Measurements from ENCODE around the gene CRIP1.

CRIP1 gene, protein sequence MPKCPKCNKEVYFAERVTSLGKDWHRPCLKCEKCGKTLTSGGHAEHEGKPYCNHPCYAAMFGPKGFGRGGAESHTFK

DNA sequence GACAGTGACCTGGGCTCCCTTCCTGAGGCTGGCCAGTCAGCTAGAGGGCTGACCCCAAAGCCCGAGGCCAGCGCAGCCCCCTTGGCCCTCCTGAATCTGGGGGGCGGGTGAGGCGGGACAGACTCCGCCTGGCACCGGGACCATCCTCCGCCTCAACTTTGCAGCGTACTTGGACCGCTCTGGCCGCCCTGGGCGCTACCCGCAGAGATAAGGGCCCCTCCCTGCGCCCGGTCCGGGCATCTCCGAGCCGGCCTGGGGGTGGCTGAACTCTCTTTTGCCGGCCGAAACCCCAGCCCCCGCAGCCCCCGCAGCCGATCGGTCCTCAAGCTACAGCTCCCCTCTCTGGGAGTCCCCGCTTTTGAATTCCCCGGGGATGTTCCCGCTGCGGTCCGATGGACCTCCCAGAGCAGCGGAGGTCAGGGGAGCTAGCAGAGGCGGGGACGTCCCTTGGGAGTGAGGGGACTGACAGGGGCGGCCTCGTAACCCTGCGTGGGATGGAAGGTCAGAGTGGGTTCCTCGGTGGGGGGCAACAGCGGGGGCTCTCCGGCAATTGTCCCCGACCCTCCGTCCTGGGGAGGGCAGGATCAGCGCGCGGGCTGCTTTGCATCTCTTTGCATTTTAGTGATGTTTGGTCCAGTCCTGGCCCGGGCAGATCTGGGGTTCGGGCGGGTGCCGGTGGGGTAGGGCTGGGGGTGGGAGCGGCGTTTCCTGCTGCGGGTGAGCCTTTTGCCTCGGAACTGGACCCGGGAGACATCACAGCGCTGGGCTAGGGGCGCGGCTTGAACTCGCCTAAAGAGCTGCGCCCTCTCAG is at the start of gene CRIP1:
CRIP1 (plus strand) TSS at position 724 of the 811 bp plus-strand sequence. CDS start 374 bp downstream, outside the sequence.
- peak; percentile 52 for DNase-seq

DNA sequence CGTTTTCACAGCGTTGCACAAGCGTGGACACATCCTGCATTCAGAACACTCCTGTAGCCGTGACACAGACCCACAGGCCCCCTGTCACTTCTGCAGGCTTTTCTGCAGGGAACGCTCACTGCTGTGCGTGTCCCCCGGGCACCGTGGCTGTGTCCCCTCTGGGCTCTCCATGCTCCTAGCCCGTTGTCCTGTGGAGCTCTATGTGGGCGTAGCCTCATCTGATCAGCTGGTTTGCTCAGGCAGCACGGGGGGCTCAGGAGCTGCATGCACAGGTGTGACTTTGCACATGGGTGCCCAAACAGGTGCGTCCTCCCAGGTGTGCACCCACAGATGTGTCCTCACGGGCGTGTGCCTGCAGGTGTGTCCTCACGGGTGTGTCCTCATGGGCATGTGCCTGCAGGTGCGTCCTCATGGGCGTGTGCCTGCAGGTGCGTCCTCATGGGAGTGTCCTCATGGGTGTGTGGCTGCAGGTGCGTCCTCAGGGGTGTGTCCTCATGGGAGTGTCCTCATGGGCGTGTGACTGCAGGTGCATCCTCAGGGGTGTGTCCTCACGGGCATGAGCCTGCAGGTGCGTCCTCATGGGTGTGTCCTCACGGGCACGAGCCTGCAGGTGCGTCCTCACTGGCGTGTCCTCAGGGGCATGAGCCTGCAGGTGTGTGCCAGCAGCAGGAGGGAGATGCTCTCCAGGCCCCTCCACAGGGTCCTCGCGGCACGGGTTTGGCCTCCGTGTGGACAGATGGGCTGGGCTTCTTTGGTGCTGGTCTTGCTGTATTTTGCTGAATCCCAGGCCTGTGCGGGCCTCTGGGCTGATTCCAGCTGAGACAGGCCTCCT is 49.6 kb upstream of the CRIP1 start:
- no peak for DNase-seq

DNA sequence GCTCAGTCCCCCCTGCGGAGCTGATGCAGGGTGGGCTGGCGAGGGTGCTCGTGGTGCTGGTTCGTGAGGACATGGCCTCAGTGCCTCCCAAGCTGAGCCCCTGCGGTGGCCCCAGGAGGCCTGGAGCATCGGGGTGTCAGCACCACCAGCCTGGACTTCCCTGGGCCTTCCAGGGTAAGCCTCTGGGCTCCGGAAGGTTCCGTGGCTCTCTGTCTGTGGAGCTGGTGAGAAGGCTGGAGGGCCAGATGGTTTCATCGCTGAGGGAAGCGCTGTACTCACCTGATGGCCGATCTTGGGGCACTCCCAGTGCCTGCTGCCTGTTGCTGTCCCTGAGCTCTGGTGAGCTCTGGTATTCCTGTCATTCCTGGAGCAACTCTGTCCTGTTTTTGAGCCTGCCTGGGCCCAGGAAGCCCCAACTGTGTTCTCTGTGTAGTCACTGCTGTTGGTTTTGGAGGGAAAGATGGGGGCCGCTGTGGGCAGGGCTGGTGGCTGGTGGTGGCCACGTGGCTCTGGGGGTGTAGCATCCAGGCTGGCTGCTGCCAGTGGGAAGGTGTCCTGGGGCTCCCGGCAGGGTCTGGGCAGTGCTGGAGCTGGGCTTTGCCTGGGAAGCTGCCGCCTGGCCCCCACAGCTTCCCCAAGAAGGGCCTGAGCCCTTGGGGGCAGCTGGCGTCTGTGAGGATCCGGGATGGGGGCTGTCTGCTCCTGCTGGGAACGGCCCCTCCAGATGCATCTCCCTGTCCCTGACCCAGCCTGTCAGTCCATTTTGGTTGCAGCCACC is 48.8 kb upstream of the CRIP1 start:
- DNase-seq: no peak

DNA sequence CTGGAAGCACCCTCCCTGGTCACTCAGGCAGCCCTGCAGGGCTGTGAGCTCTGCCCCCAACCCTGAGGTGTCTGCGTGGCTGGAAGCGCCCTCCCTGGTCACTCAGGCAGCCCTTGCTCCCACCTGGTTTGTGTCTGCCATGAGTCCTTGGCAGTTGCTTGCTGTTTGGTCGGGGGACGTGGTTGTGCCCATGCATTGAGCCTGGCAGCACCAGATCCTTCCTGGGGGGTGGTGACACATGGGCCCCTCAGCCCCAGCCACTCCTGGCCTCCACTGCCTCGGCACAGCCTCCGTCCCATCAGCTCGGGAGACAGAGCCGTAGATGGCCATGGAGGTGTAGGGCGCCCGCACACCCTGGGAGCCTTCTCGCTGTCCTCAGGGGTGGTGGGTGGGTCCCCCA is 47.5 kb upstream of the CRIP1 start:
- no peak for DNase-seq

DNA sequence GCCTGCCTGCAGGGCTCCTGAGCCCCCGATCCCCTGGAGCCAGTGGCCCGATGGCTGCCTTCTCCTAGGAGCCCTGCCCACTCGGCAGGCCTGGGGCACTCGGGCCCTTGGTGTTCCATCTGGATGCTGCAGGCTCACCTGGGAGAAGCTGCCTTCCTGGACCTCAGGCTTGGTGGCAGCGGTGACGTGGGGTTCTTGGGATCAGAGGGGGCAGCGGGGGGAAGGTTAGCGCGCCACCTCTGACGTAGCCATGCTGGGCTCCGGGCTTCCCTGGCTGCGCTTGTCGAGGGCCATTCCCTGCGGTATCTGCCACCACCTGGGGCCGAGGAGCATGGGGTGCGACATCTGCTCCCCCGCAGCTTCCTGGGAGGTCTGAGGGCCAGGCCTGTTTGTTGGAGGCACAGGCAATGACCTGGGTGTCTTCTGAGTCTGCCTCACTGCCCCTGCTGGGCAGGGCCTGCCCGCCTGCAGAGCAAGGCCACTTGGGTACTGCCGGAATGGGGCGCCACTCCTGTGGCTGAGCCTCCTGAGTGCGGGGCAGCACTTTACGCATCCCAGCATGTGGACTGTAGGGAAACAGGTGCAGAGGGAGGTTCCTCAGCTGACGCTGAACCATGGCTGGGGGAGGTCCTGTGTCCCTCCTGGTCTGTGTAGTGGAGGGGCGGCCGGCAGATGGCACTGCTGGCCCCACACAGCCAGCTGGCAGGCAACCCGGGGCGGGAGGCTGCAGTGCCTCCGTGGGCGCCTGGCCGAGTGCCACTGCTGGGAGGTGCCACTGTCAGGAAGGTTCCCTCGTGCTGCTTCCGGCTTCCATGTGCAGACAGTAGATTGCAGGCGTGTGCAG is 46.8 kb upstream of the CRIP1 start:
- no peak for DNase-seq

DNA sequence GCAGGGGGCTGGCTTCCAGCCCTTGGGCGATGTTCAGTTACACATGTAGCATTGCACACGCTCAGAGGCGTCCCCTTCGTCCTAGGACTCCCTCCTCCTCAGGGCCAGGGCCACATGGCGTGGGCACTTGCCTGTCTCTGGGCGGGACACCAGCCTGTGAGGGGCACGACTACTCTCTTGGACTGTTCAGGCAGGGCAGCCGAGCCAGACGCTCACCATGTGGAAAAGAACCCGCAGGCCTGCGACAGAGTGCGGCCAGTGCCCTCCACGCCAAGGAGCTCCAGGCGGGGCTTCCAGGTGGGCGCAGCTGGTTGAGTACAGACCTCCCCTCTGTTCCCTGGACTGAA is 46.2 kb upstream of the CRIP1 start:
- no peak for DNase-seq

DNA sequence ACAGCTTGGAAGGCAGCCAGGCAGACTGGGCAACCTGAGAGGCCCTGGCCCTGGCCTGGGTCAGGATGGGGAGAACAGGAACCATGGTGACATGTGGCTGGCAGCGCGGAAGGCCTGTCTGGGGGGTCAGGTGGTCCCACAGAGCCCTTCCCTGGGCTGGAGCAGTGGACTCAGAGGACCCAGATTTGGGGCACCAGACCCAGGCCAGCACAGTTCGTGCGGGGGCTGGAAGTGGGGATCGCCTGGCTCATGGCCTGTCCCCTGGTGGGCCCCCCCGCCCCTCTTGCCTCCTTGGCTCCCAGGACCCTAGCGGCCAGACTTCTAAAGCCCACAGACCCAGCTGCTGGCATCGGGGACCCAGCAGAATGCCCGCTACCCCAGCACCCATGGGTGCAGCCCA is 45.7 kb upstream of the CRIP1 start:
- DNase-seq: no peak

DNA sequence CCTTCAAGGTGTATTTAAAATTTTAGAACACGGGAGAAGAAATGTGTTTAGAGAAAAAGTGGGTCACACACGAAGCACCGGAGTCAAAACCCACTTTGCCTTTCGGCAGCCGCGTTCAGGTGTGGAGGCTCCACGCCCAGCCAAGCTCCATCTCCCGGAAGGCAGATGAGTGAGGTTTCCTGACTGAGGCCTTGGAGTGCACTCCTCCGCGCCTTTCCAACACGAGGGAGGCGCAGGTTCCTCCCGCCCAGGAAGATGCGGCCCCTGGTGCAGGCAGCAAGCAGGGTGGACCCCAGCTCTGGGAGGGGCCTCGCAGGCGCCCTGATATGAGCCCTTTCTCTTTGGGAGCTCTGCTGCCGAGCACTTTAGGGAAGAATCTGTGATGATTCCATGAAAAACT is 44.6 kb upstream of the CRIP1 start:
- DNase-seq: no peak

DNA sequence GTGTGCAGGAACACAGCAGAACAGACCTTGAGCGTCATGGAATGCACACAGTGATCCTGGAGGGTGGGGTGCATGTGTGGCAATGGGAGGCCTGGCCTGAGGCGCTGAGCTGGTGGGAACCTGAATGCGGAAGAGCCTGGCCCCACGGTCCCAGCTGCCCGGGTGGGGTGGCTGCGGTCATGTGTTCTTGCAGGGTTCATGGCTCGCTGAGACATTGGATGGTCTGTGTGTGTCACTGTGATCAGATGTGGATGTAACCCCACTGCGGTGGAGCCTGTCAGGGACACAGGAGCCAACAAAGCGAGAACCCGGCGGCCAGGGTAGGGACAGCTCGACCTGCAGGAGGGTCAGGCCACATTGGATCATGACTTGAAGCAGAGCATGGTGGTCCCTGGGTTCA is 43.9 kb upstream of the CRIP1 start:
- DNase-seq: no peak

DNA sequence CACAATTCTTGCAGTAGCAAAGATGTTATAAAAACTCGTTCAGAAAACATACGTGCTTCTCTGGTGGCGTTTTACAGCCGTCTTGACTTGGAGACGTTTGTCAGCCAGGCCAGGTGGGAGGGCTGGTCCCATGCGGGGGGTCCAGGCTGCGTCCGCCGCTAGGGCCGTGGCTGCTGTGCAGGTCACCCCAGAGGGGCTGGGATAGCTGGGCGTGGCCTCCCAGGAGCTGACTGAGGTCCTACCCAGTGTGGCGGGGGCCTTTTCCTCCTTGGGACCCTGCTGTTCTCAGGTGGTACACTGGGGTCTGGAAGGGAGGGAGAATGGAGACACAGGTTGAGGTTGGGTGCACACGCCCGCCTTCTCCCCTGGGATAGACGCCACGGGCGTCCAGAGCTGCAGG is 41.8 kb upstream of the CRIP1 start:
- no peak for DNase-seq

DNA sequence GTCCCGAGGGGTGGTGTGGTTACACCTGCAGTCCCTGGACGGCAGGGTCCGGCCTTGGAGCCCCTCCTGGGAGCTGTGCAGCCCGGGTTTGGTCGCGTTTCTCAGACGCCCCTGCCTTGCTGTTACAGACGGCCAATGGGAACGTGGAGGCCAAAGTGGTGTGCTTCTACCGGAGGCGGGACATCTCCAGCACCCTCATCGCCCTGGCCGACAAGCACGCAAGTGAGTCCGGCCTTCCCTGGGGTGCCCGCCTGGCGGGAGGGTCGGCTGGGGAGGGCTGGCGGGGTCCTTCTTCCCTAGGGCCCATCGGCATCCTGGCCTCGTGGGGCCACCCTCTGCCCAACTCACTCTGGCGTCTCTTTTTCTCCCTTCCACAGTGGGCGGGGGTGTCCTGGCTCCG is 41.4 kb upstream of the CRIP1 start:
- DNase-seq: no peak

DNA sequence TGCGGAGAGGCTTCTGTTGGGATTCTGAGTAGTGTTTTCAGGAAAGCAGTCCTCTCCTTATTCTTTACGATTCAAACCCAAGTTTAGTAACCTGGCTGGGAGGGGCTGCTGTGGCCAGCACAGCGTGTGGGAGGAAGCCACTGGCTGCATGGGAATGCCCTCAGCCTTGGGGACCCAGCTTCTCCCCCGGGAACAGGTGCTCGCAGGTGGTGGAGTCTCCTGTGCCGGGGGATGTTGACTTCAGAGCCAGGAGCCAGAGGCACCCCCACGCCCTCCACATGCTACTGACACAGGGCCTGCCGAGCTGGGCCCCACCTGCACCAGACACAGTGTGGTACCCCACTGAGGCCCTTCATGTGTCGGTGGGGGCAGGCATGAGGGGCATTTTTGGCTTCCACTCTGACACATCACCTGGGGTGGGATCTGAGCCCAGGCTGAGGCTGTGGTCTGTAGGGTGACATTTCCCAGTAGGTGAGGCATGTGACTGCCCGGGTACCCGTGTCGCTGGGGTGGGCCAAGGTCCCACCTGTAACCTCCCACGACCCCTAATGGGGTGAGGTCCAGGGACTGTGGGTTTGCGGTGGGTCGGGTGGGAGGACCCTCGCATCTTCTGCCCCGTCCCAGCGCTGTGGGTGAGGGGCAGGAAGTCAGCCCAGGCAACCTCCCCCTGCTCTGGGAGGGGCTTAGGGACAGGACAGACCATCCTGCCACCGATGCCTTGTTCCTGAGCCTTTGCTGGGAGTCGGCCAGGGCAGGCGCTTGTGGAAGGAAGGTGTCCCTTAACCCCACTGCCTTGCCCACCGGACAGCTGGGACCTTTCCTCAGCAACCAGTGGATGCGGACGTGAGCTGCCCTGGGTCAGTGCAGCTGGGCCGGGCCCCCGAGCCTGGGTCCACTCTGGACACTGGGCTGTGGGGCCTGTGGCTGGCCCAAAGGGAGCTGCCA is 40.5 kb upstream of the CRIP1 start:
- no peak for DNase-seq

DNA sequence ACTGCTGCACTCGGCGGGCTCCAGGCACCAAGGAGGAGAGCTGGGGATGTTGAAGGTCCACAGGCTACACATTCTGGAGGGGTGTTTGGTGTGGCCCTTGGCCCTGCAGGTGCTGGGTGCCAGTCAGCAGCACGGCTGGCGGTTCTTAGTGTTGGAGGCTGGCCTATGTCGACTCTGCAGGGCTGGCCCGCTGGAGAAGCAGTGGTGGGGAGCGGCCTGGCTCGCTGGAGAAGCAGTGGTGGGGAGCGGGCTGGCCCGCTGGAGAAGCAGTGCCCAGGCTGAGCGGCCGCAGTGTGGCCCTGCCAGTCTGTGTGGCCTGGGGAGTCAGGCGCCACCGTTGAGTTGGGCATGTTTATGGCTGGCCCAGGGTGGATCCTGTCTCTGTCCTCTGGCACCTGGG is 39.7 kb upstream of the CRIP1 start:
- DNase-seq: no peak

DNA sequence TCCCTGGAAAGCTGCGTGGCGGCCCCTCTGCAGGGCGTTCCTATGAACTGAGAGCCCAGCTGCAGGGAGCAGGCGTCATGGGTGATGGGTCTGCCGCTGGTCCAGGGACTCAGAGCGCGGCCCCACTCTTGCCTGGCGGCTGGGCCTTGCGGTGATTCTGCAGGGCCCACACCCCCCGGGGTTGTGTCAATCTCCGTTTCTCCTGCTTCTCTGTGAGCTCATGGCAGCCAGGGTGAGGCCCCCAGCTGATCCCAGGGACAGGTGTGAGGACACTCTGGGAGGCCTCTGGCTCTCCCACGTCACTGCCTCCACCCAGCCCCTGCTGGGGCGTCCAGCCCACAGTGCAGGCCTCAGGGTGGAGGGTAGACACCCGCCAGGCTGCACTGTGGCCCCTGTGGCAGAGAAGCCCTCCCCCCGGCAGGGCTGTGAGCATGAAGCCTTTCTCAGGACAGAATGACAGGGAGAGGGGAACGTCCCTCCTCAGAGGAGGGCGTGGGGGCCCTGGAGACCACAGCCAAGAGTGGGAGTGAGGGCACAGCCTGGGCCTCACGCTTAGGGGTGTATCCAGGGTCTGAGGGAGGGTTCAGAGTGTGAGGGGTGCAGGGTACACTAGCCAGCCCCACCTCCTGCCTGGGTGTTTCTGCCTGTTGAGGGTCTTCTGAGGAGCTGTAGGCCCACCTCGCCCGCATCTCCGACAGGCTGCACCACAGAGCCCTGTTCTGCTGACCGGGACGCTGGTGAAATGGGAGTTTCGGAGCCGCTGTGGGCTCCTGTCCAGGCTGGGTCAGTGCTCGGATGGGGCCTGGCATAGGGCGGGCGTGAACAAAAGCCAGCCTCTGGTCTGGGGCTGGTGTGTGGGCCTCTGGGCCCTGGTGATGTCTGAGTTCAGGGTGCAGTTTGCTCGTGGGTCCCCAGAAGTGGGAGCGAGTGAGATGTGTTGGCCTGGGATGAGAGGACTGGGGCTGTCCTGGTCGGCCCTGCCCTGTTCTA is 38.7 kb upstream of the CRIP1 start:
- no peak for DNase-seq

DNA sequence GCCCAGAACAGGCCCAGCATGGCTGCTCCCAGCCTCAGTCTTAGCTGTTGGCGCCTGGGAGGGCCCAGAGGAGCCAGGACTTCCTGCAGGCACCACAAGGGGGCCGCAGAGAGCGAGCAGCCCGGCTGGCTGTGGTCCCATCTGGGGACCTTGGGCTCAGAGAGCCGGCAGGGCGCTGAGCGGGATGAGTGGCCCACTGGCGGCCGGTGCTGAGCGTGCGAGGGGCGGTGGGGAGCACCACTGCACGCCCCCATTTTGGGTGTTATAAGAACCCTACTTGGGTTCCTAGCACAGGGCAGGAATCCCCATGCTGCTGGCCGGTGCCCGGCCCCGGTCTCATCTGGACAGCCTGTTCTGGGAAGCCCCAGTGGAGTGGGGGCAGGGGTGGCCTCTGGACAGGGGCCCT is 38.0 kb upstream of the CRIP1 start:
- DNase-seq: peak; percentile 74

DNA sequence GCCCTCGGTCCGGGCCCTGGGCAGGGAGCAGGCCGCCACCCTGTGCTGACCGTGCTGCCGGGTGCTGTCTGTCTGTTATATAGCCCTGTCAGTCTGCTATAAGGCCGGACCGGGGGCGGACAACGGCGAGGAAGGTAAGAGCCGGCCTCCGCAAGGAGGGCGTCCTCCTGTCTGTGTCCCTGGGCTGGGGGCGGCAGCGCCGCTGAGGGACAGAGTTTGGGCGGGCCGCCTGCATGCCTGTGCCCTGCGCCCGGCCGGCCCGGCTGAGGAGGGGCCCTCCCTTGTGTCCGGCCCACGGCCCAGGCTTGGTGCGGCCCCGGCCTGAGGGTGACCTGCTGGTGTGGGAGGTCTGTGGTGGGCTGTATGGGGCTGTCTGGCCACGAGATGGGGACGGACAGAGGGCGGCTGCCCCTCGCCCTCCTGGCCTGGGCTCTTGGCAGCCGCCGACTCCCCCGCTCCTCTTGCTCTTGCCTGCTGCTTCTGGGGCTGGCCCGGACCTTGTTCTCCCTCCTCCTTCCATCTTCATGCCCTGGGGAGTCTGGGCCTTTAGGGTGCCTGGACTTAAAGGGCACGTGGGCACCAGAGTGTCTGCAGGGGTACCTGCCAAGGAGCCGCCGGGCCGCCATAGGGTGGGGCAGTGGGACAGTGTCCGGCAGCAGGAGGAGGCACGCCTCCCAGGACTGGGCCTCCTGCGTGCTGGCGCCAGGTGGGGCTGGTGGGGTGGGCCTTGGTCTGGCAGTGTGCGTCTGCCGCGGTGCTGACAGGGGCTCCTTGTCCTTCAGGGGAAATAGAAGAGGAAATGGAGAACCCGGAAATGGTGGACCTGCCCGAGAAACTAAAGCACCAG is 37.2 kb upstream of the CRIP1 start:
- DNase-seq: peak; percentile 20

DNA sequence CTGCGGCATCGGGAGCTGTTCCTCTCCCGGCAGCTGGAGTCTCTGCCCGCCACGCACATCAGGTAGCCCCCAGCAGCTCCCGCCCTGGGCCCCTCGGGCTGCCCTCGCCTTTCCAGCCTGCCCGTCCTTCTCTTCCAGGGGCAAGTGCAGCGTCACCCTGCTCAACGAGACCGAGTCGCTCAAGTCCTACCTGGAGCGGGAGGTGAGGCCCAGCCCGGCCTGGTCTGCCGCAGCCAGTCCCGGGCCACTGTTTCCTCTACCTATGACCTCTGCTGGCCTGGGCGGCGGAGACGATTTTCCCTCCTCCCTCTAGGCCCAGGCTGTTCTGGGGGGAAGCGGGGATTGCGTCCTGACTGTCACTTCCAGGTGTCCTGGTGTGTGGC is 36.6 kb upstream of the CRIP1 start:
- no peak for DNase-seq

DNA sequence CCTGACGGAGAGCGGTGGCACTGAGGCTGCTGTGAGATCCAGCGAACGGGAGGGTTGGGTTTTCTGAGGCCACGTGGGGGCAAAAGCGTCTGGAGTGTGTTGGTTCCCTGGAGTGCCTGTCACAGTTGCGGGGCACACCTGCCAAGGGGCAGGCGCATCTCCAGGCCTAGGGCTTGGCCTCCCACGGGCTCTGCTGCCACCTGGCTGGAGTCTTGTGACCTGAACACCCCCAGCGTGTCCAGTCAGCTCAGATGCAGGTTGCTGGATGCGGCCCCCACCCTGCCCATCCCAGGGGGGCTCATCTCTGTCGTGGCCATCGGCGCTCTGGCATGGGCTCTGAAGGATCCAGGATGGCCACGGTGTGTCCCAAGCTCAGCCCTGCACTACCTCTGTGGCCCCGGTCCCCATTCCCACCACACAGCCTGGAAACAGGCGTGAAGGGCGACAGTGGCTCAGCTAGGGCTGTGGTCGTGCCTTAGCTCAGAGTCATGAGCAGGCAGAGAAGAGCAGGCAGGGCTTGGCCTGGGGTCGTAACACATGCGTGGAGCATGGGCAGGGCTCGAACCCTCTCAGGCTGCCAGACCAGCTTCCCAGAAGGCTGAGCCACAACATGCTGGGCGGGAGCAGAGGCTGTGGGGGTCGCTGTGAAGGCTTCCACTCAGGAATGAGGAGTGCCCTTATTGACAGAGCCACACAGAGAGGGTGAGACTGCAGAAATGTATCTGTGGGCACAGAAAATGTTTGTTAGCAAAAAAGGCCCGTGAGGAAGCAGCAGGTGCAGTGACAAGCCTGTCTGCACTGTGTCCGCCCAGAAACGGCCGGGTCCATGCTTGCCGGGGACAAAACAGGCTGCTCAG is 35.6 kb upstream of the CRIP1 start:
- DNase-seq: no peak

All from right hindlimb (tissue), 1 donor.